Subcutaneous abdominal adipose tissue (tissue), 5 donors: ENCODE results near the gene CALD1.

ENCODE experiments used
- H3K27ac ChIP-seq: one replicate; pipeline ENCODE4 v1.7.0; 2013; ENCODE audit warnings: low read depth, mild to moderate bottlenecking, inconsistent platforms, low read length, moderate library complexity
- H3K27me3 ChIP-seq, 5 donors: one replicate each; pipeline ENCODE4 v1.7.0; 2013; ENCODE audit warnings: low read length in 5 of 5, inconsistent platforms in 1 of 5; ENCODE audit not compliant: control insufficient read depth in 5 of 5, insufficient read depth in 4 of 5
- H3K36me3 ChIP-seq, 5 donors: one replicate each; pipeline ENCODE4 v1.7.0; 2013; ENCODE audit warnings: low read length in 5 of 5; ENCODE audit not compliant: control insufficient read depth in 5 of 5, insufficient read depth in 5 of 5
- H3K4me1 ChIP-seq, 5 donors: one replicate each; pipeline ENCODE4 v1.7.0; 2013; ENCODE audit warnings: low read length in 5 of 5, mild to moderate bottlenecking in 3 of 5, moderate library complexity in 1 of 5; ENCODE audit not compliant: control insufficient read depth in 5 of 5, insufficient read depth in 5 of 5
- H3K4me3 ChIP-seq, 5 donors: one replicate each; pipeline ENCODE4 v1.7.0; 2013; ENCODE audit warnings: low read length in 5 of 5, low read depth in 1 of 5
- H3K9ac ChIP-seq, 5 donors: one replicate each; pipeline ENCODE4 v1.7.0; 2013; ENCODE audit warnings: low read length in 5 of 5, mild to moderate bottlenecking in 4 of 5, moderate library complexity in 3 of 5
- H3K9me3 ChIP-seq, 5 donors: one replicate each; pipeline ENCODE4 v1.7.0; 2013; ENCODE audit warnings: low read length in 5 of 5; ENCODE audit not compliant: control insufficient read depth in 5 of 5
- donor health status: healthy.
- donor health status: healthy.
- donor health status: healthy.
- donor health status: healthy.
- donor health status: healthy.

Gene CALD1

GRCh38 chr7:134947831-134948230, 168.4 kb downstream of the CALD1 start:
- H3K27ac ChIP-seq: no peak overlapping the region
- H3K9me3 ChIP-seq: no peaks in the 10 kb centered on the region

GRCh38 chr7:134948246-134948645, 168.8 kb downstream of the CALD1 start:
- no peak overlapping the region for H3K4me3 ChIP-seq
- H3K27ac ChIP-seq: no peak overlapping the region
- H3K27me3 ChIP-seq: no peaks in the 10 kb centered on the region
- no peaks in the 10 kb centered on the region for H3K9me3 ChIP-seq
- peaks cover 0 to 18% (median 10%) of the 10 kb centered on the region in 5 donors for H3K4me1 ChIP-seq
- peaks cover 10 to 51% (median 39%) of the 10 kb centered on the region in 5 donors for H3K36me3 ChIP-seq
- H3K9ac ChIP-seq: no peak overlapping the region

More at GRCh38 chr7:134947831-134948230, 168.4 kb downstream of the CALD1 start:
- Histone ChIP-seq H3K27me3 (no peaks in the 10 kb centered on the region), H3K4me3 (no peak overlapping the region), H3K36me3 (peaks cover 10 to 47% (median 37%) of the 10 kb centered on the region in 5 donors), H3K9ac (no peak overlapping the region), H3K4me1 (peaks cover 0 to 18% (median 10%) of the 10 kb centered on the region in 5 donors)

GRCh38 chr7:134948736-134949135, 169.3 kb downstream of the CALD1 start:
- no peaks in the 10 kb centered on the region for H3K9me3 ChIP-seq
- peaks cover 10 to 52% (median 39%) of the 10 kb centered on the region in 5 donors for H3K36me3 ChIP-seq
- H3K4me3 ChIP-seq: no peak overlapping the region
- peak overlapping the region; percentile 24 for H3K27ac ChIP-seq
- no peak overlapping the region for H3K9ac ChIP-seq
- peaks cover 0 to 18% (median 10%) of the 10 kb centered on the region in 5 donors for H3K4me1 ChIP-seq
- no peaks in the 10 kb centered on the region for H3K27me3 ChIP-seq

GRCh38 chr7:134949171-134949570, 169.7 kb downstream of the CALD1 start:
- H3K27me3 ChIP-seq: no peaks in the 10 kb centered on the region
- peaks cover 10 to 52% (median 39%) of the 10 kb centered on the region in 5 donors for H3K36me3 ChIP-seq
- peak overlapping the region; percentile 24 for H3K27ac ChIP-seq
- H3K9me3 ChIP-seq: no peaks in the 10 kb centered on the region
- H3K9ac ChIP-seq: no peak overlapping the region
- peaks cover 0 to 18% (median 10%) of the 10 kb centered on the region in 5 donors for H3K4me1 ChIP-seq
- no peak overlapping the region for H3K4me3 ChIP-seq

- no peaks in the 10 kb centered on the region for H3K9me3 ChIP-seq
- no peak overlapping the region for H3K4me3 ChIP-seq
- no peaks in the 10 kb centered on the region for H3K27me3 ChIP-seq
- H3K27ac ChIP-seq: no peak overlapping the region
- no peak overlapping the region for H3K9ac ChIP-seq
- H3K4me1 ChIP-seq: peaks cover 0 to under 1% (median 0%) of the 10 kb centered on the region in 5 donors
- H3K36me3 ChIP-seq: peaks cover 10 to 59% (median 48%) of the 10 kb centered on the region in 5 donors
These were observed 175.0 kb downstream of the CALD1 start for GRCh38 chr7:134954197-134955082.

GRCh38 chr7:134957005-134957404, 177.6 kb downstream of the CALD1 start:
- H3K4me3 ChIP-seq: no peak overlapping the region
- H3K4me1 ChIP-seq: no peaks in the 10 kb centered on the region
- H3K9ac ChIP-seq: no peak overlapping the region
- no peak overlapping the region for H3K27ac ChIP-seq
- peaks cover 15 to 53% (median 36%) of the 10 kb centered on the region in 5 donors for H3K36me3 ChIP-seq
- no peaks in the 10 kb centered on the region for H3K27me3 ChIP-seq
- H3K9me3 ChIP-seq: no peaks in the 10 kb centered on the region

GRCh38 chr7:134959810-134960209, 180.4 kb downstream of the CALD1 start:
- peaks cover 15 to 46% (median 37%) of the 10 kb centered on the region in 5 donors for H3K36me3 ChIP-seq
- H3K4me3 ChIP-seq: no peak overlapping the region
- no peak overlapping the region for H3K27ac ChIP-seq
- no peaks in the 10 kb centered on the region for H3K27me3 ChIP-seq
- H3K9me3 ChIP-seq: no peaks in the 10 kb centered on the region
- no peak overlapping the region for H3K9ac ChIP-seq
- H3K4me1 ChIP-seq: peaks cover 0 to 17% (median 0%) of the 10 kb centered on the region in 5 donors

- Histone ChIP-seq H3K9me3 (no peaks in the 10 kb centered on the region), H3K27me3 (no peaks in the 10 kb centered on the region), H3K4me1 (peaks cover 0 to 23% (median 5%) of the 10 kb centered on the region in 5 donors), H3K4me3 (no peak overlapping the region), H3K36me3 (peaks cover 25 to 59% (median 49%) of the 10 kb centered on the region in 5 donors), H3K27ac (peak overlapping the region; percentile 2), H3K9ac (peak overlapping the region in 1 of 5 donors; percentile 2)
These were observed 182.9 kb downstream of the CALD1 start for GRCh38 chr7:134962270-134962780.

- peak overlapping the region; percentile 2 for H3K27ac ChIP-seq
- no peak overlapping the region for H3K4me3 ChIP-seq
- H3K27me3 ChIP-seq: no peaks in the 10 kb centered on the region
- H3K4me1 ChIP-seq: peaks cover 0 to 24% (median 7%) of the 10 kb centered on the region in 5 donors
- H3K9me3 ChIP-seq: no peaks in the 10 kb centered on the region
- peaks cover 25 to 57% (median 49%) of the 10 kb centered on the region in 5 donors for H3K36me3 ChIP-seq
- H3K9ac ChIP-seq: peak overlapping the region in 2 of 5 donors; percentile 2 to 25
These were observed 183.6 kb downstream of the CALD1 start for GRCh38 chr7:134963036-134963435.

GRCh38 chr7:134966691-134967090, 187.3 kb downstream of the CALD1 start:
- no peaks in the 10 kb centered on the region for H3K9me3 ChIP-seq
- H3K4me1 ChIP-seq: peaks cover 0 to 24% (median 7%) of the 10 kb centered on the region in 5 donors
- peak overlapping the region in 1 of 5 donors; percentile 1 for H3K9ac ChIP-seq
- no peaks in the 10 kb centered on the region for H3K27me3 ChIP-seq
- peaks cover 12 to 36% (median 27%) of the 10 kb centered on the region in 5 donors for H3K36me3 ChIP-seq
- H3K27ac ChIP-seq: peak overlapping the region; percentile 69
- no peak overlapping the region for H3K4me3 ChIP-seq
